Activated T-cell treated with anti-CD3 and anti-CD28 coated beads, Interleukin-2, amount 50 U/mL, for 4 hours (primary cell): Measurements from ENCODE around the gene FLOT2. TPM values are rescaled to one million over a fixed set of nuclear protein-coding genes. Genes with fewer than 3 reads are reported as not detected.
"Not testable (repeated sequence)": the region's sequence is repeated elsewhere in the genome, so short reads cannot be mapped to it uniquely, and the experiment has no call there.

ENCODE experiments used
- ATAC-seq, 2 donors: fragments of 200-7000 bp; cut with Tn5 transposase; one replicate each; pipeline ENCODE4 v1.10.0; 2021
- DNase-seq: peaks from one replicate; pipeline ENCODE4 v3.0.0-alpha.2; 2020
- H3K27me3 Mint-ChIP-seq: one replicate; pipeline ENCODE4 v1.8.0; 2021; ENCODE audit warnings: low read depth, mixed read lengths
- H3K36me3 Mint-ChIP-seq: one replicate; pipeline ENCODE4 v1.8.0; 2022; ENCODE audit warnings: mixed read lengths; ENCODE audit not compliant: insufficient read depth
- H3K4me1 Mint-ChIP-seq: one replicate; pipeline ENCODE4 v1.8.0; 2021; ENCODE audit warnings: low read depth, mixed read lengths
- H3K4me3 Mint-ChIP-seq: one replicate; pipeline ENCODE4 v1.8.0; 2021; ENCODE audit warnings: mild to moderate bottlenecking, moderate library complexity, mixed read lengths
- H3K9me3 Mint-ChIP-seq: one replicate; pipeline ENCODE4 v1.8.0; 2021; ENCODE audit warnings: mixed read lengths
- total RNA-seq, 3 donors: library from RNA; stranded (reverse); gene quantifications; one replicate each; pipeline ENCODE4 v1.2.1, GENCODE V29; 2021

FLOT2 gene
- total RNA-seq, 3 donors from 2014 or later, result 48.3 to 62.9 (median 59.3) TPM

- no peaks in the 10 kb centered on the region for H3K27me3 Mint-ChIP-seq
- H3K4me3 Mint-ChIP-seq, result peak overlapping the region; percentile 91
- ATAC-seq, result no peak
- peaks cover 11% of the 10 kb centered on the region for H3K36me3 Mint-ChIP-seq
- DNase-seq, result no peak
- H3K4me1 Mint-ChIP-seq, result peaks cover 70% of the 10 kb centered on the region
- H3K9me3 Mint-ChIP-seq, result no peaks in the 10 kb centered on the region
These were observed 1.6 kb downstream of the FLOT2 start for GRCh38 chr17:28895794-28896447.

- not testable (repeated sequence) for H3K27me3 Mint-ChIP-seq, H3K36me3 Mint-ChIP-seq, H3K9me3 Mint-ChIP-seq, DNase-seq
- Mint-ChIP-seq H3K4me3 (peak overlapping the region; percentile 82), H3K4me1 (peaks cover 69% of the 10 kb centered on the region)
- ATAC-seq, result peak; percentile 9 to 12
These were observed 4.0 kb downstream of the FLOT2 start for GRCh38 chr17:28893248-28894183.

DNA sequence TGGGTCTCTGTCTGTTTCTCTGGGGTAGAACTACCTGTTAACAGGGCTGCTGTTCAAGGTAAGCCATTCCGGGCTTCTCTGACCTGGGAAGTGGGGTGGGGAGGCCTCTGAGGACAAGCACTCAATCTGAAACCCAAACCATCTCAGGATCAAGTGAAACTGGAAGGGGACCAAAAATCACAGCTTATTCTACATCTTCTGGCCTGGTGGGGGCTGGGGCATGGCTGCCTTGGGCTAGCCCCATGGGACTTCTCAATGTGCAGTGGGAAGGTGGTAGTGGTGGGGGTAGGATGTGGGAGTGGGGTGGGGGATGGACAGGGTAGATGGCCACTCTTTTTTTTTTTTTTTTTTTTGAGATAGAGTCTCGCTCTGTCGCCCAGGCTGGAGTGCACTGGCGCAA lies 5.5 kb downstream of the FLOT2 start:
- ATAC-seq, result no peak
- no peak for DNase-seq
- Mint-ChIP-seq H3K4me3 (no peak overlapping the region), H3K36me3 (peaks cover 7% of the 10 kb centered on the region), H3K27me3 (no peaks in the 10 kb centered on the region), H3K4me1 (peaks cover 61% of the 10 kb centered on the region), H3K9me3 (no peaks in the 10 kb centered on the region)

- Mint-ChIP-seq H3K4me1 (peaks cover 54% of the 10 kb centered on the region), H3K27me3 (no peaks in the 10 kb centered on the region), H3K4me3 (no peak overlapping the region), H3K36me3 (peaks cover 7% of the 10 kb centered on the region), H3K9me3 (no peaks in the 10 kb centered on the region)
- no peak for DNase-seq
- ATAC-seq, result no peak
These were observed 6.3 kb downstream of the FLOT2 start for GRCh38 chr17:28891201-28891600.

DNA sequence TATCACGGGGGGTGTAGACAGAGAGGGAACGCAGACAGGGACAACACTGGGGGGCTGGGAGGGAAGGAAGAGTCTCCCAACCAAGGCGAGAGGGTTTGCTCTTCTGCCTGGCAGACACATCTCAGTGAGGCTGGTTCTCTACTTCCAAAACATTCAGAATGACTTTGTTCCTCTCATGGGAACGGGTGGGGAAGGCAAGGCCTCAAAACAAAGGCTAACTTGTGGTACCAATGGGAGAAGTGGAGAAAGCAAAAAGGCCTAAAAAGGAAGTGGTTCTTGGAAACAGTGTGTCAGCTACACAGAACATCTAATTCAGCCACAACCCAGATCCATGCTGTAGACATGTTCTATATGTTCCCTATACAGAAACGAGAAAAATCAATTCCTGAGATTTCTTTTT lies 7.5 kb downstream of the FLOT2 start:
- no peak for ATAC-seq
- H3K4me1 Mint-ChIP-seq, result peaks cover 46% of the 10 kb centered on the region

GRCh38 chr17:28888832-28889231 lies 8.7 kb downstream of the FLOT2 start:
- H3K36me3 Mint-ChIP-seq, result peaks cover 14% of the 10 kb centered on the region
- no peaks in the 10 kb centered on the region for H3K9me3 Mint-ChIP-seq

More for the DNA sequence above, 7.5 kb downstream of the FLOT2 start:
- Mint-ChIP-seq H3K4me3 (no peak overlapping the region), H3K27me3 (no peaks in the 10 kb centered on the region), H3K36me3 (peaks cover 8% of the 10 kb centered on the region), H3K9me3 (no peaks in the 10 kb centered on the region)
- no peak for DNase-seq

GRCh38 chr17:28887871-28888471 lies 9.6 kb downstream of the FLOT2 start:
- Mint-ChIP-seq H3K36me3 (peaks cover 19% of the 10 kb centered on the region), H3K27me3 (no peaks in the 10 kb centered on the region), H3K4me3 (no peak overlapping the region), H3K9me3 (no peaks in the 10 kb centered on the region), H3K4me1 (peaks cover 38% of the 10 kb centered on the region)
- ATAC-seq (no peak), DNase-seq (no peak)

More at GRCh38 chr17:28888832-28889231, 8.7 kb downstream of the FLOT2 start:
- ATAC-seq (no peak), DNase-seq (no peak)
- peaks cover 46% of the 10 kb centered on the region for H3K4me1 Mint-ChIP-seq
- no peaks in the 10 kb centered on the region for H3K27me3 Mint-ChIP-seq
- H3K4me3 Mint-ChIP-seq, result no peak overlapping the region

DNA sequence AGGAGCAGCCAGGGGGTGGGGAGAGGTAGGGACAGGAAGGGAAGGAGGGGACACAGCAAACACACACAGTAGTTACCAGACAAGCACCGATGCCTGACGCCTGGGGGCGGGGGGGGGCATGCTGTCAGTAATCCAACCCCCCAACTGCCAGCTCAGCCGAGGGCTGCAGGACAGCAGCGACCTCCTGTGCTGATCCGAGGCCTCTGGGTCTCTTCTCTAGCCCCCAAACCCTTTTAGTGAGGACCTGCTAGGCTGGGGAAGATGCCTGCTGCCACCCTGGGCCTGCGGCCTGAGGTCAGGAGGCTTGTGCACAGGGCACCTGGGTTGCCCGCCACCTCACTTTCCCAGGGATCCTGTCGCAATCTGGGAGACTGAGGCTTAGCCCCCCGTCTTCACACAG lies 11.6 kb downstream of the FLOT2 start:
- Mint-ChIP-seq H3K4me1 (peaks cover 21% of the 10 kb centered on the region), H3K4me3 (no peak overlapping the region), H3K27me3 (no peaks in the 10 kb centered on the region), H3K9me3 (no peaks in the 10 kb centered on the region), H3K36me3 (peaks cover 25% of the 10 kb centered on the region)
- no peak for ATAC-seq
- no peak for DNase-seq

GRCh38 chr17:28885363-28885762 lies 12.2 kb downstream of the FLOT2 start:
- no peak overlapping the region for H3K4me3 Mint-ChIP-seq
- no peak for DNase-seq
- peaks cover 17% of the 10 kb centered on the region for H3K4me1 Mint-ChIP-seq
- no peaks in the 10 kb centered on the region for H3K27me3 Mint-ChIP-seq
- peaks cover 24% of the 10 kb centered on the region for H3K36me3 Mint-ChIP-seq
- H3K9me3 Mint-ChIP-seq, result no peaks in the 10 kb centered on the region
- ATAC-seq, result no peak

GRCh38 chr17:28883967-28884702 lies 13.4 kb downstream of the FLOT2 start:
- H3K4me3 Mint-ChIP-seq, result no peak overlapping the region
- H3K36me3 Mint-ChIP-seq, result peaks cover 30% of the 10 kb centered on the region
- no peaks in the 10 kb centered on the region for H3K9me3 Mint-ChIP-seq
- peaks cover 11% of the 10 kb centered on the region for H3K4me1 Mint-ChIP-seq
- ATAC-seq, result no peak
- no peaks in the 10 kb centered on the region for H3K27me3 Mint-ChIP-seq
- no peak for DNase-seq

GRCh38 chr17:28882154-28882895 lies 15.2 kb downstream of the FLOT2 start:
- peaks cover 38% of the 10 kb centered on the region for H3K36me3 Mint-ChIP-seq
- ATAC-seq, result no peak

GRCh38 chr17:28881533-28882056 lies 15.9 kb downstream of the FLOT2 start:
- Mint-ChIP-seq H3K36me3 (peaks cover 38% of the 10 kb centered on the region), H3K27me3 (no peaks in the 10 kb centered on the region)
- no peak for ATAC-seq

More at GRCh38 chr17:28882154-28882895, 15.2 kb downstream of the FLOT2 start:
- Mint-ChIP-seq H3K4me3 (no peak overlapping the region), H3K4me1 (peaks cover 13% of the 10 kb centered on the region), H3K9me3 (no peaks in the 10 kb centered on the region), H3K27me3 (no peaks in the 10 kb centered on the region)
- no peak for DNase-seq

DNA sequence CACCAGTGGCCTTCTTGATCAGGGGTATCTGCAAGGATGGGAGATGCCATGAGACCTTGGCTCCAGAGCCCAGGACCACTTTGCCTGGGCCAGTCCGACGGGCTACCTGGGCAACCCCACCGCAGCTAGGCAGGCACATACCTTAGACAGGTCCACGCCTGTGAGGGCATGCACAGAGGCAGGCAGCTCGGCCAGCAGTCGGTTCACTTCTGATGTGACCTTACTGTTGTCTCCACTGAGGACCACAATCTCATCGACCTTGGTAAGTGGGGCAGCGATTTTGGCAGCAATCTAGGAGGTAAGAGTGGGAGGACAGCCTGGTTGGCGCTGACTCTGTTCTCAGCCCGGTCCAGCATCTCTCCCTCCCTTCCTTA lies 17.0 kb downstream of the FLOT2 start:
- H3K27me3 Mint-ChIP-seq, result no peaks in the 10 kb centered on the region
- peaks cover 22% of the 10 kb centered on the region for H3K4me1 Mint-ChIP-seq
- ATAC-seq (no peak), DNase-seq (no peak)
- no peaks in the 10 kb centered on the region for H3K9me3 Mint-ChIP-seq
- H3K36me3 Mint-ChIP-seq, result peaks cover 38% of the 10 kb centered on the region
- H3K4me3 Mint-ChIP-seq, result no peak overlapping the region

More at GRCh38 chr17:28881533-28882056, 15.9 kb downstream of the FLOT2 start:
- H3K4me1 Mint-ChIP-seq, result peaks cover 13% of the 10 kb centered on the region
- DNase-seq, result no peak
- no peaks in the 10 kb centered on the region for H3K9me3 Mint-ChIP-seq
- H3K4me3 Mint-ChIP-seq, result no peak overlapping the region
